Activated CD8-positive, alpha-beta memory T cell treated with anti-CD3 and anti-CD28 coated beads for 24 hours (primary cell): ENCODE measurements around the gene LRRC26.
"Not testable (repeated sequence)": the region's sequence is repeated elsewhere in the genome, so short reads cannot be mapped to it uniquely, and the experiment has no call there.

Experiments used
- DNase-seq: peaks from one replicate; pipeline ENCODE4 v3.0.0-alpha.2; 2020

The LRRC26 gene

DNA sequence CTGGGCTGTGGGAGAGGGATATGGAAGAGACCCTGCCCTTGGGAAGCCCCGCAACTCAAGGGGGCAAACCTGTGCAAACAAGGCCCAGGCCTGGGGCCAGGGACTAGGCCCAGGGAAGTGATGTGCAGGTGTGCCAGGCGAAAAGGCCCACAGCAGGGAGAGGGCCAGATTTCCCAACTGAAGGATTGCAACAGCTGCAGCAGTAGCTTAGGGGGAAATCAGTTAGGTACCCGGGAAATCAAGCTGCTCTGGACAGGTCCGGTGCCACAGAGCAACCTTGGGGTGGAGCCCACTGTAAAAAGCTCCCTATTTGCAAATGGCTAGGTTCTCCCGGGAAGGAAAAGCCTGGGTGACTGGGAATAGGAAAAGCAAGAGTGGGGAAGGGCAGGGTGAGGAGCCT is 20.5 kb downstream of the LRRC26 start:
- no peak for DNase-seq

DNA sequence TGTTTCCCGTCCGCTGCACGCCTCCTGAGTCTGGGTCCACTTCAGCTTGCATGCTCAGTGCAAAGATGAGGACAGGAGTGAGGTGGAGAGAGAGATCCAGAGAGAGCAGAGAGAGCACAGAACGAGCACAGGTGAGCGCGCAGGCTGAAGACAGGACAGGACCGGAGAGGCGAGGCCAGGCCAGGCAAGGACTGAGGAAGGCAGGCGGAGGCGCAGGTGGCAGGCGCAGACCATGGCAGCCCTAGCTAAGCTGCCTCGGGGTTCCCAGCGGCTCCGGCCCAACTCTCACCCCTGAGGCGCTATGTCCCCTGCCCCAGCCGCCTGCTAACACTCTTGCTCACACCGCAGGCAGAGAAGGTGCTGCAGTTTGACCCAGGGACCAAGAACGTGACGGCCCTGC is 21.2 kb downstream of the LRRC26 start:
- DNase-seq: no peak

DNA sequence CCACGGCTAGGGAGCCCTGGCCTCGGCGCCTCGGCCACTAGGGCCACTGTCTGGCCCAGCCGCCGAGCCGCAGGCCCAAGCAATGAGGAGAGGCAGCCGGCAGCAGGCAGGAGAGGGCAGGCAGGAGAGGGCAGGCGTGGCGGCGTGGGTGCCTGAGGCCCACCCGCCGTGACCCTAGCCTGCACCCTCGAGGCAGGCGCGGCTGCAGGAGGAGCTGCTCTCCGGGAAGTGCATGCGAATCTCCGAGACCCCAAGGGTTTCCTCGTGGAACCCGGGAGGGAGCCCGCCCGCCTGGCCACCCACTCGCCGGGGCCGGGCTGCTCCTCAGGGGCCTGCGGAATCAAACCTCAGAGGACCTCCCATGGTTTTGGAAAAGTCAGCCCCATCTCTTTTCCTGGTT is 21.6 kb downstream of the LRRC26 start:
- no peak for DNase-seq

DNA sequence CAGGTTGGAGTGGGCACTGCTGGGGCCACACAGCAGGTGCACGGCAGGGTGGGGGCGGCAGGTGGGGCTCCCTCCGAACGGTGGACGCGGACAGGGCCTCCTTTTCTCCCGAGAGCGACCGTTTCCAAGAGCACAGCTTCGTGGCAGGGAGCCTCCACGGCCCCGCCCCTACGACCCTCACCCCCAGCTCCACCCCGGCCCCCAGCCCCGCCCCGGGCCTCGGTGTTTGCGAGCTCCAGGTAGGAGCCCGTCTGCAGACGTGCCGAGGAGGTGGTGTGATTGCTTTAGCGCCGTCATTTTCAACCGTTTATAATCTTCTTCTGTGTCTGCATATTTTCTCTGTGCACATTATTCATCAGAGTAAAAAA is 22.1 kb downstream of the LRRC26 start:
- no peak for DNase-seq

DNA sequence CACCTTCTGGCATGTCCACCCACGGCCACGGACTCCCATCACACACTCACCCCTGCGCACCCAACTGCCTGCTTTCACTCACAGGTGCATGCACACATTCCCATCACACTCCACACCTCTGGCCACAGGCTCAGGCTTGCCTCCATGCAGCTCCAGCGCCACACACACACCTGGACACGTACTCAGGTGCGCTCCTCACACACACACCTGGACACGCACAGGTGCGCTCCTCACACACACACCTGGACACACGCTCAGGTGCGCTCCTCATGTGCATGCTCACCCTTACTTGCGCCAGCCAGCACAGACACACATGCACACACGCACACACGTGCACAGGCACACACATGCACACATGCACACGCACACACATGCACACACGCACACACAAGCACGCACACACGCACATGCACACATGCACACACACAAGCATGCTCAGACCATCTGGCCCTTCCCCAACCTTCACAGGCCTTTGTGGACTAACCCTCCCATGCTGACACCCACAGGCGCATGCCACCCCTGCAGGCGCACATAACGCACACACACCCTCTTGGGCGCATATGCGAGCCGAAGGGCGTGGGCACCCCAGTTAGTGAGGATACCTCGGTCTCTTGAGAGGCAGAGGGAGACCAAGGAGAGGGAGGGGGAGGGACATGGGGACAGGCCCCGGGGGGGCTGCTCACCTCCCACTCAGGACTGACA is 22.6 kb downstream of the LRRC26 start:
- no peak for DNase-seq

DNA sequence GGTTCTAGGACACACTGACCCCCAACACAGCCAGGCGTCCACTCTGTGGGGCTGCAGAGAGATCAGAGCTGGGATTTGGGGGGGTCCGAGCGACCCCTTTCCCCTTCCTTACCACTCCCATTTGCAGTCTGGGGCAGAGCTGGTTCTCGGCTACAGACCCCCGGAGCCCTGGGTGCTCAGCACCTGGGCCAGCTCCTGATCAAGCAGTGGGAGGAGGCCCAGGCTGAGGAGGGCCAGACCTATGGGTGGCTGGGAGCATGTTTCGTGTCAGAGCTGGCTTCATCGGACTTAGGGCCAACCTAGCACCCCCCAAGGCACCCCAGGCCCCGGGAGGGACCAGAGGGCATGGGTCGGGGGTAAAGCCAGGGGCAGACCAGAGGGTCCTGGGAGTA is 23.3 kb downstream of the LRRC26 start:
- DNase-seq: no peak

DNA sequence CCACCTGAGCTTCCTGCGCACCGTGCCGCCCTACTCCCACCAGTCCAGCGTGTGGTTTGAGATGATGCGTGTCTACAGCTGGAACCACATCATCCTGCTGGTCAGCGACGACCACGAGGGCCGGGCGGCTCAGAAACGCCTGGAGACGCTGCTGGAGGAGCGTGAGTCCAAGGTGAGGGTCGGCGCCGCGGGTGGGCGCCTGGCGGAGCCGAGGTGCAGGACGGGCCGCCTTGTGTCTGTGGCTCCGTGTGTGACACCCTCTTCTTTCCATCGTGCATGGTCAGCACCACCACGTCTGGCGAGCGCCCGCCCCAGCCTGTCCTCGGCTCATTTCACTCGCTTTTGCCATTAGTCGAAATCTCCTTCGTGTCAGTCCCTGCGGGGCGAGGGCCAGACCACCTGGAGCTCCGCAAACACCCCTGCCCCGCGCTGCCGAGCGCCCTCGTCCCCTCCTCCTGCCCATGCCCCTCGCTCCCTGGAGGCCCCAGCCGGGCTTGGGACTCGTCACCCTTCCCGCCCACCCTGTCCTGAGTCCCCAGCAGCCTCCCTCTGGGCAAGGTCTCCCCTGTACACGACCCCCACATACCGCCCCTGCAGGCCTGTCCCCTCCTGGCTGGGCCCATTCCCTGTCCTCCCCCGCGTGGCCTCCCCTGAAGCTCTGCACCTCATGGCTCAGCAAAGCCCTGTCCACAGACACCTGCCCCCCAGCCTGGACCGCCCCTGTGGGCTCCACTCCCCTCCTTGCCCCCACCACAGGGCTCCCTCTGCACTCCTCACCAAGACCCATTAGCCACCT is 23.9 kb downstream of the LRRC26 start:
- DNase-seq: no peak

DNA sequence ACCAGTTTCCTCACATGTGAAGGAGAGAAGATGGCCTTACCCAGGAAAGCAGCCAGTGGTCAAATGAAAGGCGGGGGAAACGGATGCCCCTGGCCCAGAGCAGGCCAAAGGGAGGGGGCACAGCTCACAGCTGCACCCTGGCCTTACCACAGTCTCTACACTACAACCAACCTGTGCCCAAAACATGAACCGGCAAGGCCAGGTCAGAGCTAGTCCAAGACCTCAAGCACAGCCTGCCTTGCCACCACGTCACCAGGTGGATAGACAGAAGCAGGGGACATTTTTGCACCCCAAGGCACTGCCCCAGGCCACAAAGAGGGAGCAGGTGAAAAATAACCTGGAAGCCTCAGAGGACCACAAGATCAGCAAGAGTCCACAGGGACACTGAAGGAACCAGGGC is 26.4 kb downstream of the LRRC26 start:
- no peak for DNase-seq

DNA sequence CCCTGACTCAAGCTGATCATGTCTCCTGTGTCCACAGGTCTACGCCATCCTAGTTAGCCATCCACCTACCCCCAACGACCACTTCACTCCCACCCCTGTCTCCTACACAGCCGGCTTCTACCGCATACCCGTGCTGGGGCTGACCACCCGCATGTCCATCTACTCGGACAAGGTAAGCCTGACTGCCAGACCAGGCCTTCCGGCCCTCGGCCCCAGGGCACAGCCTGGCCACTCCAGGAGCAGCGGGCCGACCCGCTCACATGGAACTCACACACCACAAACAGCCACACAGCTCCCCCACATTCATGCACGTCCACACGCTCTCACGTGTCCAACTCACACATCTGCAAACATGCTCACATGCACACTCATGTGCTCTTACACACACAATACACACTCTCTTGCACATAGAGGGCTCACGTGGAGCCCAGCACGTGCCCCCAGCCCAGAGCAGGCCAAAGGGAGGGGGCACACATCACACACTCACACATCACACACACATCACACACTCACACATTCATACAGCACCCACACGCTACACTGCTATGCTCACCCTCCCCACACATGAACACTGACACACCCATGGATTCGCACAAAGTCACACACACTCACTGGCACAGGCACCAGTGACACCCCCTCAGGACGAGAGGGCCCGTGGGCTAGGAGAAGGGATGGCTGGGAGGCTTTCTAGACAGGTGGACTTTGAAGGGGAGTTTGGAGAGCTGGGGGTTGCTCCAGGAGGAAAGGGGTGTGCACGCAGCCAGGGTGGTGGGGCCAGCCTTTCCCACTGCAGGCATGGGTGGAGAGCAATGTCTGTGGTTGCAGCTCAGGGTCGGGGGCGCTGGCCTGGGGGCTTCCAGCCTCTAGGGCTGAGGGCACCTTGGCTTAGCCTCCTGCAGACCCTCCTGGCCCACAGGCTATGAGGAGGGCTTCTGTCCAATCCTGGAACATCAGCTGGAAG is 27.6 kb downstream of the LRRC26 start:
- DNase-seq: no peak

DNA sequence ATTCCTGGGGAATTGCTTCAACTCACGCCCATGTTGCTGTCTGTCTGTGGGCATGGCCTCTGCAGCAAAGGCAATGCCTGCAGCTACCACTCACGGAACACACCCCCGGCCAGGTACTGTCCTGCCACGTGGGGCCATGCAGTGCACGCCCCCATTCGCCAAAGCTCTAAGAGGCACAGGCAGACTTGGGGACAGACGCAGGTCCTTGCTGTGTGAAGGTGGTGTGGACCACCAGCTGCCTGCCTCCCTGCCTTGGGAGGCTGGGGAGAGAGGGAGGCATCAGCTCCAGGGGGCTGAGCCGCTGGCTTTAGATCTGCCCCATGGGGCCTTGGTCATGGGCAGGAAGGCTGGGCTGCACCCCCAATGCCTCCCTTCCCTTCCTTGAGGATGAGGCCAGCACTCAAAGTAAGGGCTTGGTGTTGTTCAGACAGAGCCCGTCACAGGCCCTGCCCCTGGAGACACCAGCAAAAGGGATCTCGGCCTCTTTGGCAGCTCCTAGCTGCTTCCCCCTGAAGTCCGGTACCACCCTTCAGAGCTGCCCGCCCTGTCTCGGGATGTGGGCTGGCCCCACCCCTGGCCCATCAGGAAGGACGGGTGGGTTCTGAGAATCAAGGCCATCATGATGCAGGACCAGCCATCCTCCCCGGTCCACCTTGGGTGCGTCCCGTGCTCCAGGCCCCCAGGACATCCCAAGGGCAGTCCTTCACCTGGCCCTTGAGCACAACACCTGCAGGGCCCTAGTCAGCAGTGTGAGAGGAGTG is 28.6 kb downstream of the LRRC26 start:
- no peak for DNase-seq

DNA sequence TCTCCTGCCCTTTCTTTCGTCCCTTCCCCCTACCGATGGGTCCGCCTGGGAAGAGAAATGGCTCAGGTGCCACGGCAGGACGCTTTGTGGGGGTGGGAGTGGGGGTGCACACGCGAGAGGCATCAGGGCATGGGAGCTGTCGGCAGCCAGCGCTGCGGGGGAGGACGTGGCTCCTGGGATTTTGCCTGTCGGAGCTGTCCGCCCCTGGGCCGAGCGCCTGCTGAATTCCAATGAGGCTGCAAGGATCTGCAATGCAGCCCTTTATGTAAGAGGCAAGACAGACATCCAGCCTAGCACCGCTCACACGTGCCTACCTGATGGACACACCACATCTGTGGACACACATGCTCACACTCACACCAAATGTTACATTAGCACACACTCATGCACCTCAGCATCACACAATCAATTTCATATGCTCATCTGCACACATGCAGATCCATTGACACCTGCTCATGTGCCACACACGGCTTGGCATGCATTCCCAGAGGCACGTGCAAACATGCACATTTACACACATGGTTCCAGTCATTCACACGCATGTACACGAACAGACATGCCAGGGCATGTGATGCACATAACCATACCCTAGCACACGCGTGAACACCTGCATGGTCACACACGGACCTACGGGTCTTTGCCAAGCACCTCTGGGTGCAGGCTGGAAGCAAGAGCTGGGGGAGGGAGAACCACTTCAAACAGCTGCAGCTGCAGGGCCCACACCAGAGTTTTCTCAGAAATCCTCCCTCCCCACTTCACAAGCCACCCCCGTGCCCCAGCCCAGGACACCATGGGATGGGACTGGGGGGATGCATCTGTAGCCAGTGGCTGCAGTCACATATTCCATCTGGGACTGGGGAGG is 29.5 kb downstream of the LRRC26 start:
- DNase-seq: no peak

DNA sequence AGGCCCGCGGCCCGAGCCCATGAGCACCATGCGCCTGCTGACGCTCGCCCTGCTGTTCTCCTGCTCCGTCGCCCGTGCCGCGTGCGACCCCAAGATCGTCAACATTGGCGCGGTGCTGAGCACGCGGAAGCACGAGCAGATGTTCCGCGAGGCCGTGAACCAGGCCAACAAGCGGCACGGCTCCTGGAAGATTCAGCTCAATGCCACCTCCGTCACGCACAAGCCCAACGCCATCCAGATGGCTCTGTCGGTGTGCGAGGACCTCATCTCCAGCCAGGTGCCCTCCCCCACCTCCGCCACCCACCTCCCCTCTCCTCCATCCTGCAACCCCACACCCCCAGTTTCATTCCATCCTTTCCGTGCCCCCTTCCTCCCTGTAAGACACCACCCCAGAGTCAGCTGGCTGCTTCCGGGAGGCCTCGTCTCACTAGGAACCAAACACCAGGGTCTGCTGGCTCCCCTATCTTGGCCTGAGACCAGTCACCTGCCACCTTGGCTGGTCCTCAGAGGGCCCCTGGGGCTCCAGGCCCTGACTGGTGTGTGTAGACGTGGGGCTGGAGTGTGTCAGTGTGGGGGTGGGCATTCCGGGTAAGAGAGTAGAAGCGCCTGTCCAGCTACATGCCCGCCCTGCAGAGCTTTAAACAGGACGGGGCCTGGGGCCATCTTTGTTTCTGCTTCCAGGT is 30.2 kb downstream of the LRRC26 start:
- no peak for DNase-seq

DNA sequence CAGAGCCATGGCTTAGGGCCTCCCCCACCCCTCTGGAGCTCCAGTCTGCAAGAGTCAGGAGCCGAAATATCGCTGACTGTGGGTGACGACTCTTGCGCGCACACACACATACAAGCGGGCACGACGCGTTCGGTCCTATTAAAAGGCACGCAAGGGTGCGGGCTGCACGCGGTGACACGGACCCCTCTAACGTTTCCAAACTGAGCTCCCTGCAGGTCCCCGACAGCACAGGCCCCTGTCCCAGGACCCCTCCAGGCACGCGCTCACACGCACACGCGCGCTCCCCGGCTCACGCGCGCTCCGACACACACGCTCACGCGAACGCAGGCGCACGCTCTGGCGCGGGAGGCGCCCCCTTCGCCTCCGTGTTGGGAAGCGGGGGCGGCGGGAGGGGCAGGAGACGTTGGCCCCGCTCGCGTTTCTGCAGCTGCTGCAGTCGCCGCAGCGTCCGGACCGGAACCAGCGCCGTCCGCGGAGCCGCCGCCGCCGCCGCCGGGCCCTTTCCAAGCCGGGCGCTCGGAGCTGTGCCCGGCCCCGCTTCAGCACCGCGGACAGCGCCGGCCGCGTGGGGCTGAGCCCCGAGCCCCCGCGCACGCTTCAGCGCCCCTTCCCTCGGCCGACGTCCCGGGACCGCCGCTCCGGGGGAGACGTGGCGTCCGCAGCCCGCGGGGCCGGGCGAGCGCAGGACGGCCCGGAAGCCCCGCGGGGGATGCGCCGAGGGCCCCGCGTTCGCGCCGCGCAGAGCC is 31.0 kb downstream of the LRRC26 start, which contains the start of gene GRIN1:
Gene GRIN1 (plus strand): TSS at position 433 of the 746 bp plus-strand sequence. CDS start 333 bp downstream, outside the sequence.
- DNase-seq: no peak

DNA sequence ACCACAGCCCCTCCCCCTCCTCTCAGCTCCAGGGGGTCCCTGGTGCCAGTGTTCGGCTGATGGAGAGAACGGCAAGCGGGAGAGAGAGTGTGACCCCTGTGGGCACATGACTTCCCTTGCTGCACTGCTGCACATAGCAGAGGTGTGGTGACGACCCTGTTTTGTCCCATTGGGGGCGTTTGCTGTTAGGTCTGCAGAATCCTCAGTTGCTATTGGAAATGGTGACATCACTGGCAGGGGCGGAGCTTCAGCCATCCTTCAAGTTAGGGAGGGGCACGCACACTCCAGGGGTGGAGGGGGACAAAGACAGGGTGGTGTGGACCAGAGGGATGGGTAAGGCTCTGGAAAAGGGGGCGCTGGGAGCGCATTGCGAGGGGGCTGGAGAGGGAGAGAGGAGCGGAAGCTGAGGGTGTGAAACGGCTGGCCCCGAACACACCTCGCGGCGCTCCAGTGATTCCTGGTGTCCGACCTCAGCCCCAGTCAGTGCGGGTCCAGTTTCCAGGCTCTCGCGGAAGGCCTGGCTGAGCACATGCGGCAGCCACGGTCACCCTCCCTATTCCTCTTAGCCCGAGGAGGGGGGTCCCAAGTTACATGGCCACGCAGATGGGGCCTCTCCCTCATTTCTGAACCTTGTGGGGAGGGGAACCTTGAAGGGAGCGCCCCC is 31.7 kb downstream of the LRRC26 start:
- no peak for DNase-seq

DNA sequence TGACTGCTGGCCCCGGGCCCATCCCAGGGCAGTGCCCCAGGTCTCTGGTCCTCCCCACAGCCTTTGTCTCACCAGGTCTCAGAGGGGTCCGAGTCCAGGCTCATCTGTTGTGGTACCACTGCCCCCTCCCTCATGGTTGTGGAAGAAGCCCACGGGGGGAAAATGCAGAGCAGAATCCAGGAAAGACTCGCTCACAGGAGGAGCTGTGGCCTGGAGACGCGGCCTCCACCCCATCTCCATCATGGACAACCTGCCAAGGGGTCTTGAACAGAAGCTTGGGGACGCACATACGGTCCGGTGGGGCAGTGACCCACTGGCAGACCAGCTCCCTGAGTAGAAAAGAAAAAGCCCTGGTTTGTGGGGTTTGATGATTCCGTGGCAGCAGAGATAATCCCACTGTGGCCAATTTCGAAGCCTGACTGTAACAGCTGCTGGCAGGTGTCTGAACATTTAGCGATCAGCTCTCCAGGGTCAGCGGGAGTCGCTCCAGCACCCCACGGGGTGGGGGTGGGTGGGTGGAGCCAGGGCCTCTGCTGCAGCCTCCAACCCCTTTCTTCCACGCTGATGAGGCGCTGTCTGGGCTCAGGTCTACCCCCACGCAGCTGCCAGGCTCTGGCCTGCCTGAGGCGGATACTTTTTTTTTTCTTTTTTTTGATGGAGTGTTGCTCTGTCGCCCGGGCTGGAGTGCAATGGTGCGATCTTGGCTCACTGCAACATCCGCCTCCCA is 32.8 kb downstream of the LRRC26 start:
- no peak for DNase-seq

DNA sequence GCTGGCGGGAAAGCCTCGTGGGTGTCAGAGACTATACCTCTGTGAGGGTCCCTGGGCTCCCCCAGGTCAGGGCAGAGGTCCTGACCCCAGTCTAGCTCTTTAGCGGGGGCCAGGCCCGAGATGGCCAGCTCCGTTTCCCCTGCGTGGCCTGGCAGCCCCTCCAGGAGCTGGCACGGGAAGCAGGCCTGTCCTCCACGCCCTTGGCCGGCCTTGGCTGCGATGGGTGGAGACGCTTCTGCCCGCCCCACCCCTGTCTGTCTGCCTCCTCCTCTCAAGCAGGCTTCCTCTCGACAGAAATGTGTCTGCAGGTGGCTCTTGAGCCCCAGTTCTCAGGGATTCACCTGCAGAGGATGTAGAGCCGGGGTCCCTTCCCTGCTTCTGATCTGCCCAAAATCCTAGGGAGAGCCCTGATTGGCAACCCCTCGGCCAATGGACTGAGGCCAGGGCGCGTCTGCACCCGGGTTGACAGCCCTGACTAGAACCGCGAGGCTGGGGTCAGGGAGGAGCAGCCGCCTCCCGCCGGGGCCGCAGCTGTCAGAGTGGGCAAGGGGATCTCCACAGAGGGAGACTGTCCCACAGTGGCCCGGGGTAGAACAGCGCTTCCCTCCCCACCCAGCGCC is 33.5 kb downstream of the LRRC26 start:
- no peak for DNase-seq

DNA sequence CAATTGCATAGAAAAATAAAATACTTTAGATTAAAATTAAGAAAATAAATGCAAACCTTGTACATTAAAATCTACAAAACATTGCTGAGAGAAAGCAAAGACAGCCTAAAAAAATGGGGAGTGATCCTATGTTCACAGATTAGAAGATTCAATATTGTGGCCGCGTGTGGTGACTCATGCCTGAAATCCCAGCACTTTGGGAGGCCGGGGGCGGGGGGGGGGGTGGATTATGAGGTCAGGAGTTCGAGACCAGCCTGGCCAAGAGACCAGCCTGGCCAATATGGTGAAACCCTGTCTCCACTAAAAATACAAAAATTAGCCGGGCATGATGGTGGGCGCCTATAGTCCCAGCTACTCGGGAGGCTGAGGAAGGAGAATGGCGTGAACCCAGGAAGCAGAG is 34.7 kb downstream of the LRRC26 start:
- DNase-seq: not testable (repeated sequence)

DNA sequence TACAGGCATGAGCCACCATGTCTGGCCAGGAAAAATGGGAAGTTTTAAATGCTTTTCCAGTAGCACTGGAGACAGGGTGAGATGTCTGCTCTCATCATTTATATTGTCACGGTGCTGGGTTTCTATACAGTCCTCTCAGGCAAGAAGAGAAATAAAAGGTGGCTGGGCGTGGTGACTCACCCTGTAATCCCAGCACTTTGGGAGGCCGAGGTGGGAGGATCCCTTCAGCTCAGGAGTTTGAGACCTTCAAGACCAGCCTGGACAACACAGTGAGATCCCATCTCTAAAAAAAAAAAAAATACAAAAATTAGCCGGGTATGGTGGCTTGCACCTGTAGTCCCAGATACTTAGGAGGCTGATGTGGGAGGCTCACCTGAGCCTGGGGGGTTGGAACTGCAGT is 35.7 kb downstream of the LRRC26 start:
- no peak for DNase-seq
